Stimulated activated naive CD4-positive, alpha-beta T cell treated with Interleukin-2 at 50 U/mL for 16 hours (primary cell): ENCODE measurements around the gene AMBRA1.
"Not testable (repeated sequence)": the region's sequence is repeated elsewhere in the genome, so short reads cannot be mapped to it uniquely, and the experiment has no call there.

Experiments
- DNase-seq: peaks from one replicate; lab custom pipeline; 2025; lab: John Stamatoyannopoulos, UW

Gene AMBRA1

GRCh38 chr11:46616551-46617133 lies 22.8 kb upstream of the AMBRA1 start:
- no peak for DNase-seq

- no peak for DNase-seq
Measured at GRCh38 chr11:46615756-46616155, 21.9 kb upstream of the AMBRA1 start.

GRCh38 chr11:46612326-46612725 lies 18.5 kb upstream of the AMBRA1 start:
- DNase-seq = no peak

GRCh38 chr11:46611526-46612304 lies 17.9 kb upstream of the AMBRA1 start:
- no peak for DNase-seq

GRCh38 chr11:46609386-46609785 lies 15.6 kb upstream of the AMBRA1 start:
- no peak for DNase-seq

GRCh38 chr11:46607516-46607915 lies 13.7 kb upstream of the AMBRA1 start:
- no peak for DNase-seq

- no peak for DNase-seq
Measured at GRCh38 chr11:46604796-46605195, 11.0 kb upstream of the AMBRA1 start.

- DNase-seq = no peak
Measured at GRCh38 chr11:46603704-46604308, 10.0 kb upstream of the AMBRA1 start.

GRCh38 chr11:46601129-46601528 lies 7.3 kb upstream of the AMBRA1 start:
- no peak for DNase-seq

- DNase-seq = no peak
Measured at GRCh38 chr11:46600194-46600960, 6.6 kb upstream of the AMBRA1 start.

- DNase-seq = no peak
Measured at GRCh38 chr11:46599340-46600193, 5.7 kb upstream of the AMBRA1 start.

GRCh38 chr11:46597609-46598219 lies 3.9 kb upstream of the AMBRA1 start:
- DNase-seq = no peak

- DNase-seq = no peak
Measured at GRCh38 chr11:46597155-46597554, 3.3 kb upstream of the AMBRA1 start.

GRCh38 chr11:46594785-46595184 lies 962 bp upstream of the AMBRA1 start:
- DNase-seq = no peak

GRCh38 chr11:46594374-46594700 lies 514 bp upstream of the AMBRA1 start:
- DNase-seq = no peak

GRCh38 chr11:46590740-46591605 lies 2.9 kb downstream of the AMBRA1 start:
- no peak for DNase-seq

GRCh38 chr11:46588915-46589314 lies 4.9 kb downstream of the AMBRA1 start:
- no peak for DNase-seq

GRCh38 chr11:46588131-46588530 lies 5.7 kb downstream of the AMBRA1 start:
- DNase-seq = no peak

- not testable (repeated sequence) for DNase-seq
Measured at GRCh38 chr11:46583513-46583912, 10.3 kb downstream of the AMBRA1 start.

GRCh38 chr11:46582588-46582987 lies 11.2 kb downstream of the AMBRA1 start:
- no peak for DNase-seq
